Aorta (tissue), 5 donors: ENCODE measurements around the gene POLD3. TPM values are rescaled to one million over a fixed set of nuclear protein-coding genes. Genes with fewer than 3 reads are reported as not detected.

ENCODE experiments used
- ATAC-seq: fragments of 200-7000 bp; cut with Tn5 transposase; one replicate; pipeline ENCODE4 v1.9.1; 2022; ENCODE audit warnings: moderate library complexity; ENCODE audit not compliant: low FRiP score
- DNase-seq, 2 donors: peaks; one replicate each; pipeline ENCODE4 v3.0.0-alpha.2; 2020
- H3K27ac ChIP-seq, 2 donors: one replicate each; pipeline ENCODE4 v1.5.1; 2013; ENCODE audit warnings: low read length in 2 of 2, mild to moderate bottlenecking in 2 of 2, moderate library complexity in 2 of 2, control low read depth in 1 of 2, inconsistent platforms in 1 of 2, low read depth in 1 of 2
- H3K27me3 ChIP-seq, 2 donors: one replicate each; pipeline ENCODE4 v1.6.1; 2013; ENCODE audit warnings: control low read depth in 1 of 2, low read length in 1 of 2, mild to moderate bottlenecking in 1 of 2, moderate library complexity in 1 of 2; ENCODE audit not compliant: insufficient read depth in 2 of 2, control insufficient read depth in 1 of 2
- H3K36me3 ChIP-seq, 2 donors: one replicate each; pipeline ENCODE4 v1.6.1; 2013; ENCODE audit warnings: control low read depth in 1 of 2, low read length in 1 of 2, mild to moderate bottlenecking in 1 of 2; ENCODE audit not compliant: insufficient read depth in 2 of 2, control insufficient read depth in 1 of 2
- H3K4me1 ChIP-seq, 2 donors: one replicate each; pipeline ENCODE4 v1.6.1; 2013; ENCODE audit warnings: low read length in 2 of 2, control low read depth in 1 of 2, mild to moderate bottlenecking in 1 of 2, moderate library complexity in 1 of 2; ENCODE audit not compliant: insufficient read depth in 2 of 2, control insufficient read depth in 1 of 2
- H3K4me3 ChIP-seq, 2 donors: one replicate each; pipeline ENCODE4 v1.5.1; 2013; ENCODE audit warnings: low read length in 2 of 2, control low read depth in 1 of 2, mild to moderate bottlenecking in 1 of 2
- H3K9me3 ChIP-seq: one replicate; pipeline ENCODE4 v1.6.1; 2013; ENCODE audit warnings: mild to moderate bottlenecking, low read length; ENCODE audit not compliant: control insufficient read depth
- WGBS, 2 donors: extraction: QIAGEN DNeasy Blood & Tissue Kit; methylation state at CpG; one replicate each; pipeline ENCODE4 v1.1.7; 2013; 5-methylcytosine and 5-hydroxymethylcytosine counted together
- intact Hi-C, 2 donors: fragments of 100-400 bp; cut with DNase I; formaldehyde crosslinking; loops; one replicate each; pipeline versions ENCODE4 v1.14.2 to v1.15.0; 2022
- polyA plus RNA-seq, 2 donors: library from polyadenylated mRNA; stranded (reverse); fragments of 200-250 nt; gene quantifications; one replicate each; pipeline ENCODE4 v1.2.3, GENCODE V29; 2013
- total RNA-seq, 2 donors: library from RNA; stranded (reverse); fragmentation: NEBNext Ultra II Directional; extraction: Animal tissue kit (Norgen Biotek cat#: 25700); gene quantifications; one replicate each; pipeline ENCODE4 v1.2.1, GENCODE V29; 2021
- donor health status: healthy with polysubstance abuse.
- donor health status: Bipolar disorder and iron deficiency.
- donor health status: DM: no; HTN: no; CAD: no.
- donor health status: DM: no; HTN: no; CAD: no.
- donor health status: DM: yes; HTN: yes; CAD: no.

The POLD3 gene
- total and polyA plus RNA-seq, 4 donors: 3.9 to 19.0 (median 11.4) TPM

DNA sequence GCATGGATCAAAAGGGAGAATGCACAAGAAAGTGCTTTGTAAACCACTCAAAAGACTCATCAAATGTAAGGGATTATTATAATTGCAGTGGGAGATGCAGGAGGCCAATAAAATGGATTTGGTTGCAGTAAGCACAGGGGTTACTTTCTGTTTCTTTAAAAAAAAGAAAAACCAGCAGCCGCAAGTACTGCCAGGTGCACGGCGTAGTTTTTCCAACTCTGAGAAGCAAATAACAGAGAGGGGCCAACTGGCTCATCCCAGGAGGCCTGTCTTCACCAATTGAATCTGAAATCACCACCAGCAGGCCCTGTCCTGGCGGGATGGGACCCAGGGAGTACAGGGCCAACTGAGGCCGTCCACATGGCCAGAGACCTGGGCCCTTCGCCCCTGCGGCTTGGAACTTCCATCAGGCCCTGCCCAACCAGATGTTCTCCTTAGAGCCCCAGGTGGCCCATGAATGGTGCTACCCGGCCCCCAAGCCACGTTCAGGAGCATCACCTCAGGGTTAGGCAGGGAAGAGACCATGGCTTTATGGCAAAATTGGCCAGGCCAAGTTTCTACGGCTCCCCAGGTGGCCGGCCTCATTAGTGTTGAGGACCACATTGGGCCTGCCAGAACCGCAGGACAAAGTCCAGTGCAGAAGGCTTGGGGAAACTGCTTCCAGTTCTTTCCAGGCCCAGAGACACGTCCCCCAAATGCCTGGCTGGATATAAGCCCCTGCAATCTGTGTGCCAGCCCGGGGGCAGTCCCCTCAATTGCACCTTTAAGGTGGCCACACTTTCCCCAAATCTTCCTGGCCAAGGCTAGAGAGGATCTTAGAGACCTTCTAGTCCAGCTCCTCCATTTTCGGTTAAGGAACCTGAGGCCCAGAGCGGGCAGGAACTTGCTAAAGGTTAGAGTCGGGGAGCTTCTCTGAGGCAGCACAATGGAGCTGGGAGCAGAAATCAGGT lies 77.1 kb downstream of the POLD3 start:
- WGBS, 2 donors: 95% methylated on average over 17 of the region's 17 CpGs
- DNase-seq: peak in 1 of 2 donors; percentile 69

DNA sequence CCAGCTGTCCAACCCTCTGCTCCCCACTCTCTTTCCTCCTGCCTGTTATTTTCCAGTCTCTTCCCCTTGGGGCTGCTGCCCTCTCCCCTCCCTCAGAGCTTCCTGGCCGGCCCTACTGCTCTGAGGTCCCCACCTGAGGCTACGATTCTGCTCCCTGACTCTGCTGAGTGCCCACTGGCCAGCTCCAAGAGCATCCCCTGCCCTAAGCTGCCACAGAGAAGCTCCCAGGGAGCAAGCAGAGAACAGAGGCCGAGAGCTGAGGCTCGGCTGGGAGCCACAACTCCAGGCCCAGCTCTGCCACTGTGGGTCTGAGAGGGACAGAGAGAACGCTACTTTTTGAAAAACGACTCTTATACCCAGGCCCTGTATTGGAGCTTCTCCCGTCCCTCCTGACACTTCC lies 77.8 kb downstream of the POLD3 start:
- Histone ChIP-seq H3K4me1 (no peaks in the 10 kb centered on the region), H3K4me3 (no peak overlapping the region), H3K9me3 (no peaks in the 10 kb centered on the region), H3K36me3 (no peaks in the 10 kb centered on the region), H3K27me3 (no peaks in the 10 kb centered on the region), H3K27ac (no peak overlapping the region)
- DNase-seq (peak in 1 of 2 donors; percentile 50), ATAC-seq (no peak)
- intact Hi-C loops: loop anchor here in 1 of 2 donors (5.0 kb wide), 1 partner anchor 58 kb away; no protein-coding TSS in a partner anchor
- 90 to 93% methylated on average over 7 of the region's 7 CpGs for WGBS, 2 donors

More for the DNA sequence above, 77.1 kb downstream of the POLD3 start:
- ATAC-seq: peak; percentile 27
- H3K27me3 ChIP-seq: no peaks in the 10 kb centered on the region
- H3K4me1 ChIP-seq: no peaks in the 10 kb centered on the region
- no peak overlapping the region for H3K27ac ChIP-seq
- H3K9me3 ChIP-seq: no peaks in the 10 kb centered on the region
- intact Hi-C loops: loop anchor here in 1 of 2 donors (5.0 kb wide), 1 partner anchor 57 kb away; no protein-coding TSS in a partner anchor
- no peak overlapping the region for H3K4me3 ChIP-seq
- no peaks in the 10 kb centered on the region for H3K36me3 ChIP-seq

DNA sequence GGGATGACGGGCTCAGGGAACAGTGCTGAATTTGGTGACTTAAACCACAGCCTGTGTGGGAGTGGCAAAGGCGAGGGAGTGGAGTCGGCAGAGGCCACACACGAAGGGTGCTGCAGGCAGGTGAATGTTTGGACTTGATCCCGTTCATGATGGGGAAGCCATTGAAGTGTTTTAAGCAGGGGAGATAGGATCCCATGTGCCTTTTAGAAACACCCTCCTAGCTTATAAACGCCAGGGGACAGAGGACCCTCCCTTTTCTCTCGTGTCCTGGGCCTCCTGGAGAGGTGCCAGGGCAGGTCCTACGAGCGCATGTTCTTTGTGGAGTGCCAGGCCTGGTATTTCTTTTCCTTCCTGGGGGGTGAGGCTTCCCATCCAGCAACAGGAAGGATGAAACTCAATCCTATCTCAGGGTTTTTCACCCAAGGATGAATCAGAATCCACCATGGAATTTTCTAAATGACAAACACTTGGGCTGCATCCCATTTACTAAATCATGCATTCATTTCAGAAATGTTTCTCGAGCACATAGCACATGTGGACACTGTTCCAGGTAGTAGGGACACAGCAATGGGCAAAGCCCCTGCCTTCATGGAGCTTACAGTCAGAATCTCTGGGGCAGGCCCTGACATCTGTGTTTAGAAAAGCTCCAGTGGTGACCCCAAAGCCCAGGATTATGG lies 79.3 kb downstream of the POLD3 start:
- H3K27ac ChIP-seq: no peak overlapping the region
- H3K36me3 ChIP-seq: no peaks in the 10 kb centered on the region
- no peak for ATAC-seq
- intact Hi-C loops: loop anchor here in 1 of 2 donors (5.0 kb wide), 1 partner anchor 59 kb away; no protein-coding TSS in a partner anchor
- H3K27me3 ChIP-seq: no peaks in the 10 kb centered on the region
- DNase-seq: peak in 1 of 2 donors; percentile 64
- no peak overlapping the region for H3K4me3 ChIP-seq
- no peaks in the 10 kb centered on the region for H3K4me1 ChIP-seq
- no peaks in the 10 kb centered on the region for H3K9me3 ChIP-seq
- WGBS, 2 donors: 89 to 90% methylated on average over 10 of the region's 10 CpGs

DNA sequence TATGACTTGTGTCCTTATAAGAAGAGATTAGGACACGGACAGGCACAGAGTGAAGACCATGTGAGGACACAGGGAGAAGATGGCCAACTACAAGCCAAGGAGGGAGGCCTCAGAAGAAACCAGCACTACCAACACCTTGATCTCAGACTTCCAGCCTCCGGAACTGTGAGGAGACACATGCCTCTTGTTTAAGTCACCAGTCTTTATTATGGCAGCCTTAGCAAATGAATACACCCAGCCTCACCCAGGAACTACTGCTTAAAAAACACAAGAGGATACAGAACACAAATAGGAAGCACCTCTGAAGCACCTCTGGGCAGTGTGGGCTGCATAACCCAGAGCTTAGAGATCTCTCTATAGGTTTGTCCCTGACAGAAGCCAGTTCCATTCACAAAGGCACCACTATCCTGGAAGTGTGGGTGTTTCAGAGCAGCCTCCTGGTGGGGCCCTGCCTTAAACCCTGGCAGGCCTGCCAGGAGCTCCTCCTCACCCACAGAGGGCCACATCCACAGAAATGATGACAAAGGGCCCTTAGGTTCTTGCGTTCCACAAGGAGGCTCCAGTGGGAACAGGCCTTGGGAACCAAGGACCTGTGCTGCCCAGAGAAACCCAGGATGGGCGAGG lies 80.1 kb downstream of the POLD3 start:
- Histone ChIP-seq H3K36me3 (no peaks in the 10 kb centered on the region), H3K9me3 (no peaks in the 10 kb centered on the region), H3K4me1 (no peaks in the 10 kb centered on the region), H3K27ac (peak overlapping the region in 1 of 2 donors; percentile 49), H3K27me3 (no peaks in the 10 kb centered on the region), H3K4me3 (no peak overlapping the region)
- intact Hi-C loops: loop anchor here in 1 of 2 donors (5.0 kb wide), 1 partner anchor 60 kb away; no protein-coding TSS in a partner anchor
- DNase-seq: no peak
- WGBS, 2 donors: 73 to 74% methylated on average over 4 of the region's 4 CpGs
- ATAC-seq: no peak

DNA sequence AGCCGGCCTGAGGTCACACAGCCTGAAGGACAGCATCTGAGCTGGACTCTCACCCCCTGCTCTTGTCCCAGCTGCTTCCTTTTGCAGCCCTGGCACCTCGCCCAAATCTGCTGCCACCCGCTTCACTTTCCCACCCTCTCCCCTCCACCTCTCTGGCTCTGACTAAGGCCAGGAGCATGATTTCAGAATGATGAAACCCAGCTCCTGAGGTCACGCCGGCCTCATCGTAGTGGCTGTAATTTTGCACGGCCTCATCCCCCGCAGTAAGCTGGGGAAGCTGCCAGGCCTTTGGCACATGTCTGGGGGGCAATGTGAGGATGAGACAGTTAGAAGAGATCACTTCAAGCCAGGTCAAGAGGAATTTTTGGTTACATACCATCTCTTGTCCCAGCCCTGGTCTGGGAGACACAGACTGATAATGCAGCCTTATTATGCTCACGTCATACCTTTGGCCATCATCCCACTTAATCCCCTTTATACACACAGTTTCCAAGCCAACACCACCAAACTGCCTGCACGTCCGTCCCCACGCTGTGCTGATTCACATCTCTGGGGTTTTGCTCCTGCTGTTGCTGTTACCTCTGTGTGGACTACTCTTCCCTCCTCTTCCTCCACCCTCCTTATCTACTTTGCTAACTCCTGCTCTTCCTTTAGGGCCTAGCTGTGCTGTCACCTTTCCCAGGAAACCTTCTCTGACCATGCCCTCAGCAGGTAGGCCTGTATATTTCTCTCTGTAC lies 80.7 kb downstream of the POLD3 start:
- H3K4me1 ChIP-seq: no peaks in the 10 kb centered on the region
- DNase-seq (peak; percentile 92 to 95), ATAC-seq (peak; percentile 68)
- H3K27me3 ChIP-seq: no peaks in the 10 kb centered on the region
- H3K4me3 ChIP-seq: no peak overlapping the region
- intact Hi-C loops: loop anchor here in 1 of 2 donors (1.0 to 5.0 kb wide), 3 partner anchors 14 to 61 kb away; no protein-coding TSS in a partner anchor
- H3K36me3 ChIP-seq: no peaks in the 10 kb centered on the region
- peak overlapping the region in 1 of 2 donors; percentile 49 for H3K27ac ChIP-seq
- no peaks in the 10 kb centered on the region for H3K9me3 ChIP-seq
- WGBS, 2 donors: 9 to 11% methylated on average over 12 of the region's 12 CpGs

DNA sequence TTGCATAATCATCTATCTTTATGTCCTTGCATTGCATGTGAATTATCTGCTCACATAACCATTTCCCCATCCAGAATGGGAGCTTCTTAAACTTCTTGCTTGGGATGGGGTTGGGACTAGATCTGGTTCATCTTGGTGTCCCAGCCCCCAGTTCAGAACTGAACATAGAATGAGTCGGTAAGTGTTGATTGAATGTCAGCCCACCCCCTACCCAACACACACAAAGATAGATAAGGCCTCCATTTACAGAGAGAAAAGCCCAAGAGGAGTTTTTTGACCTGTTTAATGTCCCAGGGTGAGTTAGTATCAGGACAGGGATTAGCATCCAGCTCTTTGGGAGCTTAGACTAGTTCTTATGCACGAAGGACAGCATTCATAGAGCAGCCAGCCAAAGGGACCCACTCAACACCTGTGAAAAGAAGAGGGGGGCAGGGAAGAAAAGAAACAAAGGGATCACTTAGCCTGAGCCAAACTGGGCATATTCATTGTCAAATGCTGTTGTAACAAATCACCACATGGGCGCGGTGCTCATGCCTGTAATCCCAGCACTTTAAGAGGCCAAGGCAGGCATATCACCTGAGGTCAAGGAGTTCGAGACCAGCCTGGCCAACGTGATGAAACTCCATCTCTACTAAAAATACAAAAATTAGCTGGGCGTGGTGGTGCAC lies 81.4 kb downstream of the POLD3 start:
- no peaks in the 10 kb centered on the region for H3K4me1 ChIP-seq
- no peak for DNase-seq
- WGBS, 2 donors: 91% methylated on average over 7 of the region's 7 CpGs
- intact Hi-C loops: loop anchor here in 1 of 2 donors (1.0 to 5.0 kb wide), 3 partner anchors 13 to 62 kb away; no protein-coding TSS in a partner anchor
- no peak overlapping the region for H3K4me3 ChIP-seq
- peak overlapping the region in 1 of 2 donors; percentile 49 for H3K27ac ChIP-seq
- ATAC-seq: no peak
- H3K9me3 ChIP-seq: no peaks in the 10 kb centered on the region
- no peaks in the 10 kb centered on the region for H3K27me3 ChIP-seq
- H3K36me3 ChIP-seq: no peaks in the 10 kb centered on the region

DNA sequence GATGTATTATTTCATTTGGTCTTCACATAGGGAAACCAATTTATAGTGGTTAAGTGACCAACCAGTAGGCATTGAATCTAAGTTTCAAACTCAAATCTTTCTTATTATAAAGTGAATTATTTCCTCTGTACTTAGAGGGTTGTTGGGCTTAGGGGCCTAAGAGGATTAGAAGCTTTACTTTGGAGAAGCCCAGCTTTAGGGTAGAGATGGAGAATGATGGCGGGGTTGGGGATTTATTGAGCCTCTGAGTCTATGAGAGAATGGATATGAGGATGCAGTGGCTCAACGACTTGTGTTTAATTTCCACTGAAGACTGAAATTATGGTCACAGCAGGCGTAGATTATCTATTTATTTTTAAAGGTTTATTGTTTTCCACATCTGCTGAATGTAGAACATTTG lies 83.4 kb downstream of the POLD3 start:
- Histone ChIP-seq H3K9me3 (no peaks in the 10 kb centered on the region), H3K27ac (no peak overlapping the region), H3K27me3 (no peaks in the 10 kb centered on the region), H3K4me1 (no peaks in the 10 kb centered on the region), H3K4me3 (no peak overlapping the region), H3K36me3 (no peaks in the 10 kb centered on the region)
- DNase-seq: no peak
- no peak for ATAC-seq
- intact Hi-C loops: no loop called here
- 94 to 98% methylated on average over 3 of the region's 3 CpGs for WGBS, 2 donors
